K562 (cell line): ENCODE results near the gene NRTN.

ENCODE experiments used
- FOSL1 ChIP-seq: fragments of 200-800 bp; sonication (Bioruptor generic); conservative IDR thresholded peaks from 2 replicates; pipeline ENCODE4 v1.6.1; 2016; ENCODE audit warnings: missing genetic modification characterization, missing compliant biosample characterization
- HDGF ChIP-seq: fragments of 450-650 bp; IDR thresholded peaks from 2 replicates; pipeline ENCODE4 v1.6.1; 2016
- MXI1 ChIP-seq: IDR thresholded peaks from 2 replicates; pipeline ENCODE4 v1.6.1; 2011; ENCODE audit warnings: low read depth, mild to moderate bottlenecking, improper control_type of control experiment, low read length
- NFRKB ChIP-seq: fragments of 450-650 bp; IDR thresholded peaks from 2 replicates; pipeline ENCODE4 v1.6.1; 2016; ENCODE audit warnings: low read depth
- PTRF ChIP-seq: fragments of 450-650 bp; IDR thresholded peaks from 2 replicates; pipeline ENCODE4 v1.6.1; 2016; ENCODE audit warnings: mild to moderate bottlenecking, missing genetic modification characterization, missing compliant biosample characterization
- TCF7 ChIP-seq: sonication (generic); IDR thresholded peaks from 2 replicates; pipeline ENCODE4 v1.6.1; 2016; ENCODE audit warnings: antibody characterized with exemption, borderline replicate concordance
- ZNF263 ChIP-seq: sonication (generic); formaldehyde crosslinking; IDR thresholded peaks from 2 replicates; pipeline ENCODE4 v1.8.0; 2022; ENCODE audit warnings: mild to moderate bottlenecking, missing genetic modification reagents, borderline replicate concordance
- ZNF274 ChIP-seq: IDR thresholded peaks from 2 replicates; pipeline ENCODE4 v1.6.1; 2011; ENCODE audit warnings: low read depth, mild to moderate bottlenecking, low read length, moderate library complexity, borderline replicate concordance
- TF ChIP-seq, protein P1 (sequence below): fragments of 250-450 bp; sonication (Bioruptor Pico); IDR thresholded peaks from 2 replicates; pipeline ENCODE4 v1.5.0; 2021
- TF ChIP-seq, protein P2 (sequence below), 2 experiments: fragments of 450-650 bp; IDR thresholded peaks; 2 replicates each; pipeline ENCODE4 v1.6.1; 2016
- TF ChIP-seq, protein P3 (sequence below), 3 experiments: IDR thresholded peaks in 2 of 3; conservative IDR thresholded peaks in 1 of 3; 2 replicates each; pipeline ENCODE4 v1.5.1; 2011 to 2012; ENCODE audit warnings: low read length in 3 of 3, mild to moderate bottlenecking in 3 of 3, control low read depth in 2 of 3, improper control_type of control experiment in 1 of 3, inconsistent platforms in 1 of 3, low read depth in 1 of 3, mixed read lengths in 1 of 3, moderate library complexity in 1 of 3; ENCODE audit not compliant: insufficient read depth in 2 of 3
- TF ChIP-seq, protein P4 (sequence below): sonication (generic); formaldehyde crosslinking; IDR thresholded peaks from 2 replicates; pipeline ENCODE4 v1.8.0; 2022; ENCODE audit warnings: mild to moderate bottlenecking, missing genetic modification reagents

DNA sequence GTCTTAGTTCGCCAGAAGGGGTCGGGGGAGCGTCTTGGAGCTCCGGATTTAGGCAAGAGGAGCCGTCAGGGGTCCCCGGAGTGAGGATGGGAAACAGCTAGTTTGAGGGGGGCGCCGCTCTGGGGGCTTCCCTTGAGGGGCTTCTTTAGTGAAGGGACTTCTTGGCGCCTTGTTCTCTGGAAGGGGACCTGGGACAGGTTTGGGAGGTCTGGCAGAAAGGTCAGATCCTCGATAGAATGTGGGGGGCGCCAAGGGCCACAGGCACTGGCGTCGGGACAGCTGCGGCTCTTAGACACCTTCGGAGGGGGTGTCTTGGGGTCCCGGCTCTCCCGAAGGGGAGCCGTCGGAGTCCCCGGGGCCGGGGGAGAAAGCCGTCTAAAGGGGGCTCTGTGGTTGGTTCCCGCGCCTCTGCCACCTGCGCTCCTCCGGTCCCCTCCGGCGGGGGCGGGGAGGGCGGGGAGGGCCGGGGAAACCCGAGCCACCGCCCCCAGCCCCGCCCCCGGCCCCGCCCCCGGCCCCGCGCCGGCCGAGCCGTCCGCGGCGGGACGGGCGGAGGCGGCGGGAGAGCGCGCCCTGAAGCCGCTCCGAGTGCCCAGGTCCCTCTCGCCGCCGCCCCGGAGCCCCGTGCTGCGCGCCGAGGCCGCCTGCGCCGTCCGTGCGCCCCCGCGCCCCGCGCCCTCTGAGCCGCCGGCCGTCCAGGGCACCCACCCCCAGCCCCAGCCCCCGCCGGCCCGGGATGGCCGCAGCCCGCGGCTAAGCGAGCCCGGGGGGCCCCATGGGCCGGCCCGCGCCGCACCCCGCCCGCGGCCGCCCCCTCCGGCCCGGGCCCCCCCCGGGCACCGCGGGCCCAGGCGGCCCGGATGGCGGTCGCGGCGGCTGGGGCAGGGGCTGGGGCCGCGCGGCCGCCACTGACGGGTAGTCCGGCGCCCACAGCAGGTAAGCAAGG, at the start of gene NRTN:
- no peak for TF ChIP-seq MXI1
- TF ChIP-seq, protein P1, sequence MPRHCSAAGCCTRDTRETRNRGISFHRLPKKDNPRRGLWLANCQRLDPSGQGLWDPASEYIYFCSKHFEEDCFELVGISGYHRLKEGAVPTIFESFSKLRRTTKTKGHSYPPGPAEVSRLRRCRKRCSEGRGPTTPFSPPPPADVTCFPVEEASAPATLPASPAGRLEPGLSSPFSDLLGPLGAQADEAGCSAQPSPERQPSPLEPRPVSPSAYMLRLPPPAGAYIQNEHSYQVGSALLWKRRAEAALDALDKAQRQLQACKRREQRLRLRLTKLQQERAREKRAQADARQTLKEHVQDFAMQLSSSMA (CRISPR knock-in tag) = no peak
- no peak for TF ChIP-seq TCF7
- TF ChIP-seq ZNF274 = no peak
- no peak for TF ChIP-seq ZNF263 (CRISPR knock-in tag)
- TF ChIP-seq FOSL1 = no peak
- TF ChIP-seq NFRKB = no peak
- TF ChIP-seq HDGF = no peak
- TF ChIP-seq, protein P2, sequence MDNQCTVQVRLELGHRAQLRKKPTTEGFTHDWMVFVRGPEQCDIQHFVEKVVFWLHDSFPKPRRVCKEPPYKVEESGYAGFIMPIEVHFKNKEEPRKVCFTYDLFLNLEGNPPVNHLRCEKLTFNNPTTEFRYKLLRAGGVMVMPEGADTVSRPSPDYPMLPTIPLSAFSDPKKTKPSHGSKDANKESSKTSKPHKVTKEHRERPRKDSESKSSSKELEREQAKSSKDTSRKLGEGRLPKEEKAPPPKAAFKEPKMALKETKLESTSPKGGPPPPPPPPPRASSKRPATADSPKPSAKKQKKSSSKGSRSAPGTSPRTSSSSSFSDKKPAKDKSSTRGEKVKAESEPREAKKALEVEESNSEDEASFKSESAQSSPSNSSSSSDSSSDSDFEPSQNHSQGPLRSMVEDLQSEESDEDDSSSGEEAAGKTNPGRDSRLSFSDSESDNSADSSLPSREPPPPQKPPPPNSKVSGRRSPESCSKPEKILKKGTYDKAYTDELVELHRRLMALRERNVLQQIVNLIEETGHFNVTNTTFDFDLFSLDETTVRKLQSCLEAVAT (IDR thresholded peaks at IDR 0.05) = no peak
- TF ChIP-seq, protein P3, sequence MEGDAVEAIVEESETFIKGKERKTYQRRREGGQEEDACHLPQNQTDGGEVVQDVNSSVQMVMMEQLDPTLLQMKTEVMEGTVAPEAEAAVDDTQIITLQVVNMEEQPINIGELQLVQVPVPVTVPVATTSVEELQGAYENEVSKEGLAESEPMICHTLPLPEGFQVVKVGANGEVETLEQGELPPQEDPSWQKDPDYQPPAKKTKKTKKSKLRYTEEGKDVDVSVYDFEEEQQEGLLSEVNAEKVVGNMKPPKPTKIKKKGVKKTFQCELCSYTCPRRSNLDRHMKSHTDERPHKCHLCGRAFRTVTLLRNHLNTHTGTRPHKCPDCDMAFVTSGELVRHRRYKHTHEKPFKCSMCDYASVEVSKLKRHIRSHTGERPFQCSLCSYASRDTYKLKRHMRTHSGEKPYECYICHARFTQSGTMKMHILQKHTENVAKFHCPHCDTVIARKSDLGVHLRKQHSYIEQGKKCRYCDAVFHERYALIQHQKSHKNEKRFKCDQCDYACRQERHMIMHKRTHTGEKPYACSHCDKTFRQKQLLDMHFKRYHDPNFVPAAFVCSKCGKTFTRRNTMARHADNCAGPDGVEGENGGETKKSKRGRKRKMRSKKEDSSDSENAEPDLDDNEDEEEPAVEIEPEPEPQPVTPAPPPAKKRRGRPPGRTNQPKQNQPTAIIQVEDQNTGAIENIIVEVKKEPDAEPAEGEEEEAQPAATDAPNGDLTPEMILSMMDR (IDR thresholded peaks at IDR 0.05 in 2 of 3, conservative IDR thresholded peaks at IDR 0.05 in 1 of 3; ENCODE audit: insufficient read depth in 2 of 3, low read depth in 1 of 3, low read length in 3 of 3) = no peak
- TF ChIP-seq PTRF (tag) = no peak
- TF ChIP-seq, protein P4, sequence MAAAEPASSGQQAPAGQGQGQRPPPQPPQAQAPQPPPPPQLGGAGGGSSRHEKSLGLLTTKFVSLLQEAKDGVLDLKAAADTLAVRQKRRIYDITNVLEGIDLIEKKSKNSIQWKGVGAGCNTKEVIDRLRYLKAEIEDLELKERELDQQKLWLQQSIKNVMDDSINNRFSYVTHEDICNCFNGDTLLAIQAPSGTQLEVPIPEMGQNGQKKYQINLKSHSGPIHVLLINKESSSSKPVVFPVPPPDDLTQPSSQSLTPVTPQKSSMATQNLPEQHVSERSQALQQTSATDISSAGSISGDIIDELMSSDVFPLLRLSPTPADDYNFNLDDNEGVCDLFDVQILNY (CRISPR knock-in tag) = no peak
